ENCODE measurements around the gene AMFR.

AMFR gene

DNA sequence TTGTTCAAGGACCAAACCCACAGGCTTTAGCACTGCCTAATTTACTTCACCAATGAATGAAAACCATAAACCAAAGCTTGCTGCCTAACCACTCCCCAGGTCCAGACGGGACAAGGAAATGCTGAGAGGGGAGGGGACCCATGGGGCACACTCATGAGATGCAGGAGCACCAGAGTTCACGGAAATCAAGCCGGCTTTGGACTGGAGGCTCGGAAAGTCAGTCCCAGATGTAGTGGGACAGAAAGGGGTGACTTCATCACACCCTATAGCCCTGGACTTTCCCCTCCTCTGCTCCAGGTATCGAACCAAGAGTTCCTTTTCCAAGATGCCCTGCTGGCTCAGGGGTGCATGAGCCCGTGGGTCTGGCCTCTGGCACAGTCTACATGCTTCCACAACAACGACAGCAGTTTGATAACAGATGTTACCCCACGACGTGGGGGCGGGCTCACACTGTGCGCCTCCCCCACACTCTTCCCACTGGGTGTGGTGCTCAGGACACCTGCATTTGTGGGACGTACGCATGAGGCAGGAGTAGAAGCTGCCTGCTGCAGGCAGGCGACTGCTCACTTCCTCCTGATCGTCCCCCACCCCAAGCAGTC, 63.2 kb downstream of the AMFR start:
- no peak for DNase-seq

DNA sequence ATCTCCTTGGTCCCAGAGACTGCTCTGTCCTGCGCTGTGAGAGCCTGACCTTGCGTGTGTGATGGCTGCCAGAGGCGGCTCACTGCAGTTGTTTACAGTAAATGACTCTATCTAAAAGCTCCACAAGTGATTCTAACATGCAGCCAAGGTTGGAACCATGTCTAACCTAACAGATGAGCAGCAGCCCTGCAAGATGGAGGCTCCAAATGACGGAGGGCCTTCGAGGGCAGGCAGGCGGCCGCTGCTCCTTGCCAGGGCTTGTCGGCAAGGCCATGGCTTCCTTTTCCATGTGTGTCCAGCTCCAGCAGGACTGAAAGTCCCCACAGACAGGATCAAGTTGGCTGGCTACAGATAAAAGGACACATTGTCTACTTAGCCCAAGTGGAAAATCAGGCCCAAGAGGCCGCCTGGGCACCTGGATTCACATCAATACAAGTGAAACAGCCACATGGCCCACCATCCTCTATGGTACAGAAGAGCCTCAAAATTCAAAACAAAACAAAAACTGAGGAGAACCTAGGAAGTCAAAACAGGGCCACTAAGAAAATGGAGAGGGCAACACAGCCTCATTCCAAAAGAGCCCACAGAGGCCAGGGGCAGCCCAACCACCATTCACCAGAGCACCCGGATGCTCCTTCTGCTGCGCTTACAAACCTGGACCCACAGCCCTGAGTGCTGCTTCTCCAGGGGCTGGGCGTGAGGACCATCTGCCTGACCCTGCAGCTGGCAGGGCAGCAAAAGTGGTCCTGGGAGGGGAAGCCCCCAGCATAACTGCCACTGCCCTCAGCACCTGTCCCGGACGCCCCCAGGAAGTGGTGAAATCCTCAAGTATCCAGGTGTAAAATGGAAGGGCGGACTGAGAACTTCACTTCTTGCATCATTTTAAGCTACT, 65.0 kb downstream of the AMFR start:
- DNase-seq = no peak

DNA sequence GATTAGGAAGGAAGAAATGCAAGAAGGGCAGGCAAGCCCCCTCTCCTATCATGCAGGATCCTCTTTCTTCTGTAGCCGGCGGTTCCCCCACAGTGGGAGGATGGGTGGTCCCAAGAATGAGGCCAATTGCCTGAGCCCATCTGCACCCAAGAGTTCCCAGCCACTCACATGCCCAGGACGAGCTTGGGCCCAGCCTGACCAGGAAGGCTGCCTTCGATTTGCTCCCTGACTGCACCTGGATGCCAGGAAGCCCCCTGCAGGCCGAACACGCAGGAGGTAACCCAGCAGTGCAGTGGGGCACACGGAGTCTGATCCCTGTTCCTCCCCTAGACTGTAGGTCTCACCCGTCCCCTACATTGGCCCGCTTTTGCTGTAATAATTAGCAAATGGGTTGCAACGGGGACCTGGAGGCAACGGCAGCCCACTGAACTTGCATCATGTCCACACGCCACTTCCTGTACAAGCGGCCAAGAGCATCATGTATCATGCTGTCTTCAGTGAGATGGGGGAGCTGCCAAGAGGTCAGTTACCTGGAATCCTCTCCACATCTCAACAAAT, 67.5 kb downstream of the AMFR start:
- DNase-seq = no peak

DNA sequence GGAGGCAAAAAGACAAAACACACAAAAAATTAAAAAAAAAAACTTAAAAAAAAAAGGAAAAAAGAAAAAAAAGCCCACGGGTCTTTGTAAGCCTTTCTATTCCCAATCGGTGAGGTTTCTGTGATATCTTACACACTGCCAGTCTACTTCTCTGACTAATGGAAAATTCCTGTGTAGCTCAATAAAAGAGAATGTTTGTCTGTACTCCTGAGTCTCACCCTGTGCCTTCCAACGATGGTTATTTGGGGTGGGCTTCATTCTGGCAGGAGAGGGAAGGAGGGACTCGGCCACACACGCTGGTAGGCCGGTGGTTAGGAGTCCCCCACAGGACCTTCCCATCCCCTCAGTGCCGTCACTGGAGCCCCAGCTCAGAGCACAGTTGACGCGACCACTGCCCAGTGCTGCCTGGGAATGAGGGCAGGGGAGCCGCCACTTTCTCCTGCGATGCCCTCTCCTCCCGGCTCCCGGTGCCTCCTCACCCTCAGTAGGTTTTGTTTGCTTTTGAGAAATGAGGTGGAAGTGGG, 68.0 kb downstream of the AMFR start:
- DNase-seq = peak; percentile 61

DNA sequence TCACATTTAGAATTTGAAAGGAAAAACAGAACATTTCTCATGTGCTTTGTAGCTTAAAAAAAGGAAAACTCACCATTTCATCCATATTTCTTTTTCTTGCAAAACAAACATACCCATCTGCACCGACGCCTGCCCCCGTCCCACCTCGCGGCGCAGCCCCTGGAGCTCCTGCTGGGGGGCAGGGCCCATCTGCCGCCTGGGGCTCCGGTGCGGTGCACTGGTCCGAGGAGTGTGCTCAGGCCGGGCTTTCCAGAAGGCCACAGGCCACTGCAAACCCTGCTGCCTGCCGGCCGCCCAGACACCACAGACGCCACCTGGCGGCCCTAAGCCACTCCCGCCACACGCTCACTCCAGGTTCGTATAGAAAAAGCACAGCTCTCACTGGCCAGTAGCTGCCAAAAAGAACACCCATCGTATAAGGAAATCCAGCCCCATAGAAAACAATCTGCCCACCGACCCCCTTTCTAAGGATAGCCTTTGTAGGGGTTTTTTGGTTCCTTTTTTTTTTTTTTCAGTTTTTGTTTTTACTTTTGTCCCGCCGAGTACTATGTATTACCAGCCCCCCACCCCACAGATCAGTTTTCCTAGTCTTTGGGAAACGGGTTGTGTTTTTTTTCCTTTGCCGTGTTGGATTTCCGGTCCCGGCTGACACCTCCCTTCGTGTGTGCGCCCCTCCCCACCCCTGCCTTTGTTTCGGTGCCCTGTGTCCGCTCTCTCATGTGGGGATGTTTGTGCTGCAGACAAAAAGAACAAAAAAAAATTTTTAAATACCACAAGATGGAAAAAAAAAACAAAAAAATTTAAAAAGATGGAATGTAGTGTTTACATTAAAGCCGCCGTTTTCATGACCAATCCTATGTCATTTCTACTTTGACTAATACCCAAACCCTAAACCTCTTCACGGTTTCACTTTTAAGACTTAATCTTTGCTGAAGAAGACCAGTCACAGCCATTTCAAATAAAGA, 68.8 kb downstream of the AMFR start:
- peak; percentile 82 for DNase-seq

DNA sequence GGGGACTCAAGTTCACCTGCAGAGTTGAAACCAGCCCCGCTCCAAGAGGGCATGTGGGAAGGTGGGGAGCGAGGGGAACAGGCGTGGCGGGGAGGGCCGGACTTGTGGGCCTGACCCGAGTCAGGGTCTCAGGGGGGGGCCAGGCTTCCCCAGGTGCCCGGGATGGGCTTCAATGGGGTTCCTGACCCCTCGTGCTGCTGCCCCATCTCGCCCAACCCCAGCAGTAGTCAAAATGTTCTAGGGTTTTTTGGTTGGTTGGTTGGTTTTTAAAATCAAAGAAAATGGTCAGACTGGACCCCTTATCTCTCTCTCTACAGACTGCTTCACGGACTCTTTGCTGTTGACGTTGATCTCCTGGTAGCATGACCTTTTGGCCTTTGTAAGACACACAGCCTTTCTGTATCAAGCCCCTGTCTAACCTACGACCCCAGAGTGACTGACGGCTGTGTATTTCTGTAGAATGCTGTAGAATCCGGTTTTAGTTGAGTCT, 69.5 kb downstream of the AMFR start:
- DNase-seq = no peak

DNA sequence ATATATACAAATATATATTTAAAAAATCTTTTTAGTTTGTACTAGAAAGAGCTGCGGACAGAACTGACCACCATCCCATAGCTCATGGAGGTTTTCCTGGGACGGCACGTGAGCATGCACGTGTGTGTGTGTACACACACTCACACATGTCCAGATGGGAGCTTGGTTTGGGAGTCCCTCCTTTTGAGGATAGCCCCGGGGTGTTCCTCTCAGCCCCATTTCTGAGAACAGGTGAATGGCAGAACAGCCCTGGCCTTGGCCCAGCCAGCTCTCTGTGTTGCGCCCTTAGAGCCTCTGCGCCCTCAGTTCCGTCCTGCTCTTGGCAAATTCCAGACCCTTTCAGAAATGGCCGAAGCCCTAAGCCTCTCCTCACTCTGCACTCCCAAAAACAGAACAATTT, 70.1 kb downstream of the AMFR start:
- no peak for DNase-seq

DNA sequence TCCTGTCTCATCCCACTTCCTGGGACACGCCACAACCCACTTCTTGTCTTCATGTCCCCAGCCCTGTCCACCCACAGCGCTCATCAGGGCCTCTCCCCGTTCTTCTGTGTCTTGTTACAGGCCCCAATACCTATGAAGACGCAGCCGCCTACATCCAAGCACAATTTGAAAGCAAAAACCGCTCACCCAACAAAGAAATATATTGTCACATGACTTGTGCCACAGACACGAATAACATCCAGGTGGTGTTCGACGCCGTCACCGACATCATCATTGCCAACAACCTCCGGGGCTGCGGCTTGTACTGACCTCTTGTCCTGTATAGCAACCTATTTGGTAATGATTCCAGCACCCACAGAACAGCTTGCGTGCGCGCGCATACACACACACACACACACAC, 70.6 kb downstream of the AMFR start:
- no peak for DNase-seq

DNA sequence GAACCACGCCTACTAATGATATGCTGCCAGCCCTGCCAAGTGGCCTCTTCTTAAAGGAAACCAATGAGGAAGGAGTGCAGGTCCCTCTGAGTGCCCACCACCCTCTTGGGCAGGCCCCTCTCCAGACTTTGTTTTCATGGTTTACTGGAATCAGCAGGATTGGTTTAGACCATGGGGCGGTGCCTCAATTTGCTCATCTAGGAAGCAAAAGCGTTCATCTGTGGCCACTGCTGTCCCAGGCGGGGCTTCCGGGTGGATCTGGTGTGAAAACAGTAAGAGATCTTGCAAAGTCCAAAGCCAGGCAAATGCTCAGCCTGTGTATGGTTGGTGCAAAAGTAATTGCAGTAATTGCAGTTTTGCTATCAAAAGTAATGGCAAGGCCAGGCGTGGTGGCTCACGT, 71.3 kb downstream of the AMFR start:
- DNase-seq = no peak

DNA sequence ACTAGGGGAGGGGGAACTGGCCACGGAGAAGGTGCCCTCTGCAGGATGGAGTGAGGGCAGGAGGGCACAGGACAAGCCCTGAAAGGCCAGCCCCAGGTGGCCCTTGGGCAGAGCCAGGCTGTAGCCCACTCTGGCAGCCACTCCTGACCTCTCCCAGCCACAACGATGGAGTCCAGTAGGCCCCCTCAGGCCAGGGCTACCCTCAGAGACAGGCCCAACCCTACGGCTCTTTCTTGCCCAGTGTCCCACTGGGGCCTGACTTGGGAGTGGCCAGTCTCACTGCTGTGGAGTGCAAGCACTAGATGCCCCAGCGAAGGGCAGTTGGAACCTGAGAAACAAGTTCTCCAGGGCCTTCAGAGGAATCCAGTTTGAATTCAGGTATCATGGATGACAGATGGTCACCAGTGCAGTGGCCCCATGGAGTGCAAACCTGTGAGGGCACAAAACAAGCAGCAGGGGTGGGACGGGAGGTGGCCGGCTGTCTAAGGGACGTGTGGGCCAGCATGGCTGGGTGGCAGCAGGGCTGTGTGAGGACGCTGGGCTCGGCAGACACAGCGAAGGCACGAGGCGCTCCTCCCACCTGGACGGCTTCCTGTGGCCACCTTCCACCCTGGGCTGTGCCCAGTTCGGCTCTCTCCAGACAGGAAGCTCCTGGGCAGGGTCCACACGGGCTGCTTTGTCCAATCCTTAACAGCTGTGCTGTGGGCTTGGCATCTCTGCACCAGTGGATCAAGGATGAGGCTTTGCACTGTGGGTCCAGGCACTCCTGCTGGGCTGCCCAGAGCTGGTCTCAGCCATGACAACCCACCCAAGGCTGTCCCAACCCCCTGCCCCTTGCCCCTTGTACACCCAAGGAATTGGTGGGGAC, 72.1 kb downstream of the AMFR start:
- no peak for DNase-seq

DNA sequence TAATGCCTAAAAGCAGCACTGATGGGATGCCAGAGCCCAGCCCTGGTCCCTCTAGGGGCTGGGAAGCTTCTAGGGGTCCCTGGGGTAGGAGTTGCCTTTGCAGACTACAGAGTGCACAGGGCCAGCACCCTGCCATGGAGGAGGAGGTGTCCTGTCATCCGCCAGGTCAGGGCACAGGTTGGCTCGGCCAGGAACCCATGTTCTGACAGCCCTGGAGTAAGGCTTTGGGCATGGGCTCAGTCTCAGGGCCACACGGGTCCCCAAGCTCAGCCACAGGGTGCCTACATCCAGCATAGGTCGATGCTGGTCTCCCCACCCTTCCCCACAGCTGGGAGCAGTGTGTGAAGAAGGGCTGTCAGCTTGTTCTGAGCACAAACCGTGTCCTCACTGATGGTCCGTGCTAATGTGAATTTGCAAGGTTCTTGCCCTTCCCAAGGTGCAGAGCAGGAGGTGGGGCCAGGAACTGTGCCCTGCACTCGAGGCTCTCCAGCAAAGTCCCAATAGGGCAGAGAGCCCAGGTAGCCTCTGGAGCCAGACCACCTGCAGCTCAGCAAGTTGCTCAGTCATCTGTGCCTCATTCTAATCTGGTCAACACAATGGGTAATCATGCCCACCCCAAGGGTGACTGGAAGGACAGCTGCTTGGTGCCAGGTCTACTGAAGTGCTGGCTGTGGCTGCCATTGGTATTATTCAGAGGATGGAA, 72.8 kb downstream of the AMFR start:
- DNase-seq = no peak

DNA sequence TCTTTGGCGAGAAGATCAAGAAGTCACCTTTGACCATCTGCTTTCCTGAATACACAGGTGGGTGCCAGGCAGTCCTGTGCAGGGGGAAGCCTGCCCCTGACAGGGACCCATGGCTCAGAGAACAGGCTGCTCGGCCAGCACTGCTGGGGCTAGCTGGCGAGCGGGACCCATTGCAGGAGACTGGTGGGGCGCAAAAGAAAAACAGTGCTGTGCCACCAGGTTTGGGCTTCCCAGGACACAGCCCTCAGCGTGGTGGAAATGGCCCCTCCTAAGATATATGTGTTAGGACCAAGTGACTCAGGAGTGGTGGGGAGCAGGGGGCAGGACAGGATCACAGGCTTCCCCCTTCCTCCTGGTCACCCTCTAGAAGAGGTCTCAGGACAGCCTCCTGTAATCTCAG, 73.9 kb downstream of the AMFR start:
- no peak for DNase-seq

DNA sequence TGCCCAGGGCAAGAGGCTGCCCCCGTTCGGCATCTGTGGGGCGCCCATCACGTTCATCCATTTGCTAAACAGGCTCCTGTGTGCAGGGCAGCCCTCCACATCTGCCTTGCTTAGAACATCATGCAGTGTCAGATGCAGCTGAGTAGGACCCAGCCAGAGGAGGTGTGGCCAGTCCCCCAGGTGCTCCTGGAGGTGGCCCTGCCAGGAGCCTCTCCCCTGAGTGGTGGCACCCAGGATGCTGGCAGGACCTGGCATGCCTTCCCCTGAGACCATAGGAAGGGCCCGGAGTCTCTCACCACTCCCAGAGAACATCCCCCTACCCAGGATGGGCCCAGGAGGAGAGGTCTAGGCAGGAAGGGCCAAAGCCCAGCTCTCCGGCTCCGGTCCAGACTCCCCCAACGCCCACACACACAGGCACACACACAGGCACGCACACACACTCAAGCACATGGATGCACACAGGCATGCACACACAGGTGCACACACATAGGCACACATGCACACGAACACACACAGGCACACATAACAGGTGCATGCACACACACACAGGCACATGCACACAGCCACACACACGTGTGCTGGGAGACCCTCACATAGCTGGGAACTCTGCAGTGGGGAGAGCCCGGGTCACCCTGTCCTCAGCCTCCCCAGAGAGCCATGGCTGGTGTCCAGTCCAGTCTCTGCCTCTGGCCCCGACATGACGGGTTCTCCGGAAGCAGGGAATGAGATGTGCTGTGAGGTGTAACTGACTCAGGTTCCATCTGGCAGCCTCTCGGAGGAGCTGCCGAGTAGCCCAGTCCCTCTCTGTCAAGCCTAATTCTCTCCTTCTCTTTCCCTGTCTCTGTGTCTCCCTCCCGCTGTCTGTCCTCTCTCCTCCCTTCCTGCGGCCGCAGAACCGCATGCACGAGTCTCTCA, 74.6 kb downstream of the AMFR start:
- DNase-seq = no peak

DNA sequence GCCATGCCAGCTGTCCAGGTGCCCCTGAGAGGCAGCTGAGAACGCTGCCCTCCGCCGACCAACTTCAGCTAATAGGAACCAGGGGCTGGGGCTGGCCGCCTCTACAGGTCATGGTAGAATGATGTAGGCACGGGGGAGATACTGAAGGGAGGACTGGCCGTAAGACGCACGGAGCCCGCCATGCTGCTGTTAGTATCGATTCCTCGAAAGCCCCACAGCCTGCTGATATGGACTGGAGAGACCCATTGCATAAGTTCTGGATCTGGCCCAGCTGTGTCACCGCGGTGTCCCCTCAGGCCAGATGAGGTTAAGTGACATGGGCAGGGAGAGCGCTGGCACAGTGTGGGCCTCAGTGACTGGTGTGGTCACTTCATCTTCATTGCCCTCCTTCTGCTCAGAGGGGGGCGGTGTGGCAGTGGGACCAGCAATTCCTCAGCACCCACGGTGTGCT, 75.6 kb downstream of the AMFR start:
- DNase-seq = no peak

DNA sequence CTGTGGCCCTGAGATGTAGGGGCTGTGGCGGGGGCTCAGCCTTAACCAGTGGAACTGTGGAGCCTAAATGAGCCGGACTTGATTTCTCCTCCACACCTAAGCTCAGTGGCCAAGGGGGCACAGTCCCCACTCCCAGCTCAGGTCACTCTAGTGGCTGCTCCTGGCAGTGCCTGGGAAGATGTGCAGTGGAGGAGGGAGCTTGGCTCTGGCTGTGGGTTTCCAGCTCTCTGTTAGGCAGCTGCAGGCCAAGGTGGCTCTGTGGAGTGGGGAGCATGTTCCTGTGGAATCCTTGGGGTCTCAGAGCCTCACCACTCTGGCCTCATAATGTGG, 76.3 kb downstream of the AMFR start:
- DNase-seq = no peak

DNA sequence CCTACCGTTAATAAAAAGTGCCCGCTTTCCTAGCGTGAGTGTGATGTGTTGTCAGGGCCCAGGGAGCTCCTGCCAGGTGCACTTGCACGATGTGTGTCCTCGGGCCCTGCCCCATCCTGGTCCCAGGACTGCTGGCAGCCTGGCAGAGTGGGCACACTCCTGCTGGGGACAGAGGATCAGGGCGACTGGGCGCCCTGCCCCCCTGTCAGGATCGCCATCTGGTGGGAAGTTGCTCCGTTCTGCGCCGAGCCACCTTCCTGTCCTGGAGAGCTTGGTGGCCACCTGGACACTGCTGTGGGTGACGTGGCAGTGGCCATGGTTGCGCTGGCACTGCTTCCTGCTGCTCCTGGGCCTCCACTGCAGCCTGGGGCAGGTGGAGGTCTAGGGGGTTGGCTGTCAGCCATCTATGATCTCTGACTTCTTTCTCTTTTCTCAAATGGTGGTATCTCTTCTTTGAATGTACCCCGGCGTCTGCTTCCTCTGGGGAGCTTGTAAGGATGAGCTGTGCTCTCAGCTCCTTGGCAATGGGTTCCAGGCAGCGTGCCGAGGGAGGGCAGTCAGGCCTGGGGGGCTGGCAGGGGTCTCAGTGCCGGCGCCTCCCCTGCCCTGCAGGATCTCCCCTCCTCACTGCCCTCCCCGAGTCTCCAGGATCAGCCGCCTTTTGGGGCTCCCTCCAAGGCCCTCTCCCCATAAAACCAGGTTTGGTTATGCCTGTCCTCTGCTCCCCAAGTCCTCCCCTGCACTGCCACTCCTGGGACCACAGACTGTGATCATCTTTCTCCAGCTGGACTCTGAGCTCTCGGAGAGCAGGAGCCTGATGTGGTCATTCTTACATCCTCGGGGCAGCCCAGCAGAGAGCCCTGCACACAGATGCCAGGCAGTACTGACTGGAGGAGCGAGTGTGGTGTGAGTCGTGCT, 76.9 kb downstream of the AMFR start:
- no peak for DNase-seq

DNA sequence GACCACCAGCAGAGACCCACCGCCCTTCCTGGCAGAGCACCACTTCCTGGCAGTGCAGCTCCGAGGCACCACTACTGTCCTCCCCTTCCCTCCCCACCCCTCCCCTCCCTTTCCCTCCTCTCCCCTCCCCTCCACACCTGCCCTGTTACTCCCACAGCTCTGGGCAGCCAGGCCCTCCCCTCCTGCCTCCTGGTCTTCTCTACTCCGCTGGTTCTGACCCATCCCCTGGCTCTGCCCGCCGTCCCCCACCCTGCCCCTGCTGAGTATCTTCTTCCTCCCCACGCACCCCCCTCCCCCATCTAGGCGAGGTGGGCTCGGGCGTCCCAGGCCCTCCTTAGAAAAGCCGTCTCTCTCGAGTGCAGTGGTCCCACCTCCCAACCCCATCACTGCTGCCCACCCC, 77.7 kb downstream of the AMFR start:
- no peak for DNase-seq

DNA sequence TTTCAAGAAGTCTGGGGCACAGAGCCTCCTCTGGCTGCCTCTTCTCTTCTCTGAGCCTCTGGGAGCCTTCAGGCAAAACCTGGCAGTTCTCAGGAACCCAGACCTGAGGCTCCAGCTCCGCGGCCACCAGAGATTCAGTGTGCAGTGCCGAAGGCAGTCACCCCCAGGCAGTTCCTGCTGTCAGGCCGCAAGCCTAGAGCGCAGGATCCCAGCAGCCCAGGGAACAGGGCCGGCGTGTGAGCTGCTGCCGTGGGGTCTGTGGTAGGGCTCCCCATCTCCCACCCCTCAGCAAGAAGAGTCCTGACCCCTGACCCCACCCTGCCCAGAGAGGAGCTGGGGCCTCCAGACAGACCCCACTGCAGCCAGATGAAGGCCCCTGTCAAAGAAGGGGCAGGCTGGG, 78.2 kb downstream of the AMFR start:
- DNase-seq = no peak

Data from fibroblast of skin of abdomen (primary cell).